GM23338 (cell line): ENCODE data around the gene BMS1. TPM values are rescaled to one million over a fixed set of nuclear protein-coding genes. Genes with fewer than 3 reads are reported as not detected.

Experiments used
- ATAC-seq: fragments of 200-7000 bp; cut with Tn5 transposase; 3 replicates; pipeline ENCODE4 v1.9.1; 2020
- DNase-seq: peaks from one replicate; pipeline ENCODE4 v3.0.0-alpha.2; 2015; ENCODE audit warnings: low spot score
- H2AFZ ChIP-seq: fragments of 200-600 bp; sonication (generic); 2 replicates; pipeline ENCODE4 v1.8.0; 2016; ENCODE audit warnings: antibody characterized with exemption, mild to moderate bottlenecking, moderate library complexity
- H3F3A ChIP-seq: fragments of 200-600 bp; sonication (generic); replicated peaks from 2 replicates; pipeline ENCODE4 v1.8.0; 2017; ENCODE audit warnings: antibody characterized with exemption, mixed run types, low read depth
- H3K27ac ChIP-seq: fragments of 200-600 bp; sonication (generic); 2 replicates; pipeline ENCODE4 v1.6.1; 2016; ENCODE audit warnings: low read depth
- H3K27me3 ChIP-seq: fragments of 200-600 bp; sonication (generic); 2 replicates; pipeline ENCODE4 v1.8.0; 2016; ENCODE audit warnings: mild to moderate bottlenecking, mixed run types, moderate library complexity; ENCODE audit not compliant: insufficient read depth
- H3K36me3 ChIP-seq: fragments of 200-600 bp; sonication (generic); 2 replicates; pipeline ENCODE4 v1.8.0; 2016; ENCODE audit warnings: mild to moderate bottlenecking; ENCODE audit not compliant: insufficient read depth
- H3K4me1 ChIP-seq: fragments of 200-600 bp; sonication (generic); 2 replicates; pipeline ENCODE4 v1.8.0; 2016; ENCODE audit warnings: mild to moderate bottlenecking, moderate library complexity; ENCODE audit not compliant: insufficient read depth
- H3K4me2 ChIP-seq: fragments of 200-600 bp; sonication (generic); 2 replicates; pipeline ENCODE4 v1.7.1; 2017; ENCODE audit warnings: mixed run types
- H3K4me3 ChIP-seq: fragments of 200-600 bp; sonication (generic); 2 replicates; pipeline ENCODE4 v1.6.1; 2016; ENCODE audit warnings: mixed run types
- H3K79me2 ChIP-seq: fragments of 200-600 bp; sonication (generic); replicated peaks from 2 replicates; pipeline ENCODE4 v1.8.0; 2017; ENCODE audit warnings: mild to moderate bottlenecking; ENCODE audit not compliant: insufficient read depth
- H3K9me2 ChIP-seq: fragments of 200-600 bp; sonication (generic); 2 replicates; pipeline ENCODE4 v1.8.0; 2017; ENCODE audit not compliant: insufficient read depth
- H4K20me1 ChIP-seq: fragments of 200-600 bp; sonication (generic); replicated peaks from 2 replicates; pipeline ENCODE4 v1.8.0; 2017; ENCODE audit warnings: mild to moderate bottlenecking; ENCODE audit not compliant: insufficient read depth
- H3K27ac Mint-ChIP-seq: 2 replicates; pipeline ENCODE4 v1.8.0; 2020; ENCODE audit warnings: inconsistent platforms, mild to moderate bottlenecking, moderate library complexity, mixed read lengths
- H3K27me3 Mint-ChIP-seq: 3 replicates; pipeline ENCODE4 v1.8.0; 2022; ENCODE audit warnings: low read depth, mild to moderate bottlenecking, moderate library complexity, mixed read lengths, inconsistent platforms; ENCODE audit not compliant: insufficient read depth, poor library complexity
- H3K36me3 Mint-ChIP-seq: 3 replicates; pipeline ENCODE4 v1.8.0; 2021; ENCODE audit warnings: low read depth, mild to moderate bottlenecking, inconsistent platforms, moderate library complexity, mixed read lengths
- H3K4me1 Mint-ChIP-seq: 3 replicates; pipeline ENCODE4 v1.8.0; 2020; ENCODE audit warnings: mild to moderate bottlenecking, inconsistent platforms, mixed read lengths
- H3K4me3 Mint-ChIP-seq: 3 replicates; pipeline ENCODE4 v1.8.0; 2021; ENCODE audit warnings: moderate library complexity, mild to moderate bottlenecking, inconsistent platforms, mixed read lengths
- H3K9me3 Mint-ChIP-seq: 3 replicates; pipeline ENCODE4 v1.8.0; 2020; ENCODE audit warnings: moderate library complexity, mild to moderate bottlenecking, inconsistent platforms, mixed read lengths
- CREB1 ChIP-seq: fragments of 250-450 bp; sonication (Bioruptor Pico); IDR thresholded peaks from 2 replicates; pipeline ENCODE4 v1.5.0; 2020; ENCODE audit warnings: low read depth, mild to moderate bottlenecking, moderate library complexity
- STAT1 ChIP-seq: IDR thresholded peaks from one replicate; pipeline ENCODE4 v1.6.1; 2016; ENCODE audit warnings: antibody characterized with exemption; ENCODE audit not compliant: unreplicated experiment
- polyA plus RNA-seq: library from polyadenylated mRNA; unstranded; fragments of >200 nt; fragmentation: Nextera tagmentation; extraction: Ambion mirVana; gene quantifications from 2 replicates; pipeline ENCODE4 v1.2.1, GENCODE V29; 2016
- small RNA-seq: library from RNA; depleted of rRNA; stranded (forward); fragments of <200 nt; gene quantifications from one replicate; pipeline ENCODE3, GENCODE V24; 2014; ENCODE audit warnings: low replicate concordance
- total RNA-seq: library from RNA; depleted of rRNA; stranded (reverse); fragments of >200 nt; shearing (Covaris generic); gene quantifications from 2 replicates; pipeline ENCODE4 v1.2.3, GENCODE V29; 2014; rRNA removed

The BMS1 gene
- total and polyA plus RNA-seq, 2 experiments from 2014 or later = 26.4 to 37.7 TPM

DNA sequence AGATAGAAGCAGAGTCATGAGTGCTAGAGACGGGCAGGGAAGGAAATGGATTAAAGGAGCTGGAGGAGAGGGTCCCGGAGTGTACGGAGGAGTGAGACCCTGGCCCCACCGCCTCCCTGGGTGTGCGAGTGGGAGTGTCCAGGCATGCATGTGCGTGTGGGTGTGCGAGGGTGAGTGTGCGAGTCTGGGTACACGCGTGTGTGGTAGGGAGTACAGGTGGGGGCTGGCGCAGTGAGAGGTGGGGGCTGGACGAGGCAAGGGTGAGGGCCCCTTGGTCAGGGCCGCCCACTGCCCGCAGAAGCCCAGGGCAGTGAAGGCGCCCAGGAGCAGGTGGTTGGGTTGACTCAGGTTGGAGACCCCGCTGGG, 97.6 kb downstream of the BMS1 start:
- Mint-ChIP-seq H3K4me3 (no peak overlapping the region), H3K9me3 (peaks cover 13% of the 10 kb centered on the region), H3K36me3 (peaks cover 3% of the 10 kb centered on the region; the same call in 1 of the 3 replicates), H3K27ac (no peak overlapping the region), H3K4me1 (peaks cover 8% of the 10 kb centered on the region), H3K27me3 (peaks cover 7% of the 10 kb centered on the region)
- no peaks in the 10 kb centered on the region for H3K9me2 ChIP-seq
- ATAC-seq (no peak), DNase-seq (no peak)
- no peaks in the 10 kb centered on the region for H4K20me1 ChIP-seq
- no peaks in the 10 kb centered on the region for H3K27me3 ChIP-seq
- TF ChIP-seq STAT1 = no peak
- H3K4me1 ChIP-seq = no peaks in the 10 kb centered on the region
- no peaks in the 10 kb centered on the region for H3K36me3 ChIP-seq
- H3K4me2 ChIP-seq = no peak overlapping the region
- H3F3A ChIP-seq = no peaks in the 10 kb centered on the region
- no peak overlapping the region for H3K27ac ChIP-seq
- H3K79me2 ChIP-seq = no peaks in the 10 kb centered on the region
- H2AFZ ChIP-seq = peak overlapping the region; percentile 52; the same call in 1 of the 2 replicates
- H3K4me3 ChIP-seq = no peak overlapping the region

- no peak for ATAC-seq
These were observed 100.0 kb downstream of the BMS1 start for GRCh38 chr10:42882597-42882996.

More at GRCh38 chr10:42882597-42882996, 100.0 kb downstream of the BMS1 start:
- Histone ChIP-seq H3K4me1 (no peaks in the 10 kb centered on the region), H4K20me1 (no peaks in the 10 kb centered on the region), H3K79me2 (no peaks in the 10 kb centered on the region), H3F3A (no peaks in the 10 kb centered on the region), H3K27ac (no peak overlapping the region), H3K27me3 (no peaks in the 10 kb centered on the region), H3K9me2 (no peaks in the 10 kb centered on the region), H3K36me3 (no peaks in the 10 kb centered on the region), H3K4me2 (no peak overlapping the region), H3K4me3 (no peak overlapping the region), H2AFZ (no peak overlapping the region)
- Mint-ChIP-seq H3K4me3 (no peak overlapping the region), H3K9me3 (peaks cover 13% of the 10 kb centered on the region), H3K27me3 (peaks cover 4% of the 10 kb centered on the region), H3K27ac (no peak overlapping the region), H3K36me3 (peaks cover 3% of the 10 kb centered on the region; the same call in 1 of the 3 replicates), H3K4me1 (peaks cover 6% of the 10 kb centered on the region)
- DNase-seq = no peak
- no peak for TF ChIP-seq CREB1 (CRISPR knock-in tag)

Small RNA genes lying within 50 kb of the gene (small RNA-seq; reads per million reads assigned to genes)
- not detected for gene RNU6-885P

Other genes with a start within 250 kb of the BMS1 start
- gene ZNF33B, start 144.2 kb upstream of the BMS1 start, total RNA-seq = 16.7 and 17.2 TPM in 2 replicates
- 8.0 and 14.4 TPM in 2 replicates for gene ZNF33B, start 144.2 kb upstream of the BMS1 start, polyA plus RNA-seq